Colonic mucosa (tissue), 4 donors: Measurements from ENCODE around the gene HAAO. TPM values are rescaled to one million over a fixed set of nuclear protein-coding genes. Genes with fewer than 3 reads are reported as not detected.

Experiments
- DNase-seq: peaks from one replicate; pipeline ENCODE4 v3.0.0-alpha.2; 2020
- H3K27ac ChIP-seq: fragments of 200-600 bp; one replicate; pipeline ENCODE4 v1.8.0; 2021
- H3K27me3 ChIP-seq: fragments of 200-600 bp; one replicate; pipeline ENCODE4 v1.8.0; 2021
- H3K36me3 ChIP-seq: fragments of 200-600 bp; one replicate; pipeline ENCODE4 v1.8.0; 2021
- H3K4me1 ChIP-seq: fragments of 200-600 bp; one replicate; pipeline ENCODE4 v1.8.0; 2021; ENCODE audit warnings: mild to moderate bottlenecking
- H3K4me3 ChIP-seq: fragments of 200-600 bp; one replicate; pipeline ENCODE4 v1.8.0; 2021
- H3K9ac ChIP-seq, 2 donors: one replicate each; pipeline ENCODE4 v1.7.0; 2013; ENCODE audit warnings: control low read depth in 2 of 2, low read depth in 2 of 2, low read length in 2 of 2
- H3K9me3 ChIP-seq: fragments of 200-600 bp; one replicate; pipeline ENCODE4 v1.8.0; 2021
- CTCF ChIP-seq: fragments of 200-600 bp; IDR thresholded peaks from one replicate; pipeline ENCODE4 v1.8.0; 2022; ENCODE audit warnings: antibody characterized with exemption, mild to moderate bottlenecking
- intact Hi-C: fragments of 100-400 bp; cut with DNase I; formaldehyde crosslinking; loops from one replicate; pipeline ENCODE4 v1.14.1; 2022
- total RNA-seq, 2 donors: library from RNA; stranded (reverse); fragmentation: NEBNext Ultra II Directional in 1 of 2; extraction: Animal tissue kit (Norgen Biotek cat#: 25700) in 1 of 2; gene quantifications; one replicate each; pipeline ENCODE4 v1.2.1, GENCODE V29; 2021
- donor health status: healthy.
- donor health status: DM: no; HTN: no; CAD: no.
- donor health status: DM: no; HTN: no; CAD: no.

HAAO gene
- total RNA-seq, 2 donors from 2014 or later: 8.2 to 17.8 TPM

- DNase-seq: no peak
- no peak overlapping the region for H3K4me3 ChIP-seq
- H3K4me1 ChIP-seq: no peaks in the 10 kb centered on the region
- no peaks in the 10 kb centered on the region for H3K27me3 ChIP-seq
- intact Hi-C loops: no loop called here
- H3K9ac ChIP-seq: no peak overlapping the region
- no peak for TF ChIP-seq CTCF
- H3K36me3 ChIP-seq: no peaks in the 10 kb centered on the region
- no peak overlapping the region for H3K27ac ChIP-seq
- H3K9me3 ChIP-seq: no peaks in the 10 kb centered on the region
These were observed 33.6 kb downstream of the HAAO start for GRCh38 chr2:42758751-42759150.

GRCh38 chr2:42757981-42758740 is 34.2 kb downstream of the HAAO start:
- no peaks in the 10 kb centered on the region for H3K9me3 ChIP-seq
- DNase-seq: no peak
- H3K27ac ChIP-seq: no peak overlapping the region
- H3K27me3 ChIP-seq: no peaks in the 10 kb centered on the region
- no peak overlapping the region for H3K4me3 ChIP-seq
- H3K9ac ChIP-seq: no peak overlapping the region
- intact Hi-C loops: no loop called here
- TF ChIP-seq CTCF: no peak
- no peaks in the 10 kb centered on the region for H3K36me3 ChIP-seq
- H3K4me1 ChIP-seq: no peaks in the 10 kb centered on the region

- Histone ChIP-seq H3K4me1 (no peaks in the 10 kb centered on the region), H3K27me3 (no peaks in the 10 kb centered on the region), H3K9me3 (no peaks in the 10 kb centered on the region), H3K4me3 (no peak overlapping the region), H3K27ac (no peak overlapping the region), H3K9ac (no peak overlapping the region), H3K36me3 (no peaks in the 10 kb centered on the region)
- no peak for DNase-seq
- intact Hi-C loops: no loop called here
- TF ChIP-seq CTCF: no peak
These were observed 35.3 kb downstream of the HAAO start for GRCh38 chr2:42756966-42757513.

GRCh38 chr2:42756150-42756775 is 36.1 kb downstream of the HAAO start:
- Histone ChIP-seq H3K4me1 (no peaks in the 10 kb centered on the region), H3K9ac (no peak overlapping the region), H3K27me3 (no peaks in the 10 kb centered on the region), H3K9me3 (no peaks in the 10 kb centered on the region), H3K27ac (no peak overlapping the region), H3K4me3 (no peak overlapping the region), H3K36me3 (no peaks in the 10 kb centered on the region)
- no peak for TF ChIP-seq CTCF
- intact Hi-C loops: no loop called here
- DNase-seq: no peak

GRCh38 chr2:42755191-42755880 is 37.0 kb downstream of the HAAO start:
- TF ChIP-seq CTCF: no peak
- Histone ChIP-seq H3K4me1 (no peaks in the 10 kb centered on the region), H3K27ac (no peak overlapping the region), H3K4me3 (no peak overlapping the region), H3K27me3 (no peaks in the 10 kb centered on the region), H3K9ac (no peak overlapping the region), H3K9me3 (no peaks in the 10 kb centered on the region), H3K36me3 (no peaks in the 10 kb centered on the region)
- no peak for DNase-seq
- intact Hi-C loops: no loop called here
